Measurements from ENCODE around the gene DIP2A. TPM values are rescaled to one million over a fixed set of nuclear protein-coding genes. Genes with fewer than 3 reads are reported as not detected.

DIP2A gene
- total RNA-seq, 1 donor from 2014 or later = 27.9 TPM

GRCh38 chr21:46426313-46427046 lies 32.2 kb upstream of the DIP2A start:
- H3K9me3 Mint-ChIP-seq (ENCODE audit: low read depth) = no peaks in the 10 kb centered on the region
- TF ChIP-seq, protein P1, sequence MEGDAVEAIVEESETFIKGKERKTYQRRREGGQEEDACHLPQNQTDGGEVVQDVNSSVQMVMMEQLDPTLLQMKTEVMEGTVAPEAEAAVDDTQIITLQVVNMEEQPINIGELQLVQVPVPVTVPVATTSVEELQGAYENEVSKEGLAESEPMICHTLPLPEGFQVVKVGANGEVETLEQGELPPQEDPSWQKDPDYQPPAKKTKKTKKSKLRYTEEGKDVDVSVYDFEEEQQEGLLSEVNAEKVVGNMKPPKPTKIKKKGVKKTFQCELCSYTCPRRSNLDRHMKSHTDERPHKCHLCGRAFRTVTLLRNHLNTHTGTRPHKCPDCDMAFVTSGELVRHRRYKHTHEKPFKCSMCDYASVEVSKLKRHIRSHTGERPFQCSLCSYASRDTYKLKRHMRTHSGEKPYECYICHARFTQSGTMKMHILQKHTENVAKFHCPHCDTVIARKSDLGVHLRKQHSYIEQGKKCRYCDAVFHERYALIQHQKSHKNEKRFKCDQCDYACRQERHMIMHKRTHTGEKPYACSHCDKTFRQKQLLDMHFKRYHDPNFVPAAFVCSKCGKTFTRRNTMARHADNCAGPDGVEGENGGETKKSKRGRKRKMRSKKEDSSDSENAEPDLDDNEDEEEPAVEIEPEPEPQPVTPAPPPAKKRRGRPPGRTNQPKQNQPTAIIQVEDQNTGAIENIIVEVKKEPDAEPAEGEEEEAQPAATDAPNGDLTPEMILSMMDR (IDR thresholded peaks at IDR 0.05) = no peak
- no peak overlapping the region for H3K27ac Mint-ChIP-seq (ENCODE audit: unreplicated experiment)
- no peak overlapping the region for H3K4me3 Mint-ChIP-seq (ENCODE audit: unreplicated experiment)
- H3K36me3 Mint-ChIP-seq (ENCODE audit: low read depth) = peaks cover 6% of the 10 kb centered on the region
- H3K27me3 Mint-ChIP-seq (ENCODE audit: low read depth) = no peaks in the 10 kb centered on the region
- no peaks in the 10 kb centered on the region for H3K4me1 Mint-ChIP-seq (ENCODE audit: low read depth)
- DNase-seq (ENCODE audit: low spot score) = peak; percentile 86

DNA sequence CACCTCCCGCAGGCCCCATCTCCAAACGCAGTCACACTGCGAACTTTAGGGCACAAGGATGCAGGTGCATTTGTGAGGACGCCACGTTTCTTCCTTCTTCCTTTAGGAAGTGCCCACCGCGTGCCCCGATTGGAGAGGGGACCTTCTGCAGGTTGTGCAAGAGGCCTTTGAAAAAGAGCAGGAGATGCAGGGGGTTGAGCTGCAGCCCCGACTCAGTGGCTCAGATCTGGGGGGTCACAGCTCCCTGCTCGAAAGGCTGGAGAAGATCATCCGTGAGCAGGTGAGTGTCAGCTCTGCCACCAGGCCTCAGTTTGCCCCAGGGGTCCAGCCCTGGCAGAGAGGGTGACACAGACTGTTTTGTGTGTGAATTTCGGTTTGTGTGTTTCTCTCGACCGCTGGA lies 31.2 kb upstream of the DIP2A start:
- TF ChIP-seq, protein P1 (IDR thresholded peaks at IDR 0.05) = no peak
- Mint-ChIP-seq H3K4me1 (ENCODE audit: low read depth) (no peaks in the 10 kb centered on the region), H3K9me3 (ENCODE audit: low read depth) (no peaks in the 10 kb centered on the region), H3K4me3 (ENCODE audit: unreplicated experiment) (no peak overlapping the region), H3K27ac (ENCODE audit: unreplicated experiment) (no peak overlapping the region), H3K36me3 (ENCODE audit: low read depth) (peaks cover 15% of the 10 kb centered on the region), H3K27me3 (ENCODE audit: low read depth) (no peaks in the 10 kb centered on the region)
- peak; percentile 53 for DNase-seq (ENCODE audit: low spot score)

DNA sequence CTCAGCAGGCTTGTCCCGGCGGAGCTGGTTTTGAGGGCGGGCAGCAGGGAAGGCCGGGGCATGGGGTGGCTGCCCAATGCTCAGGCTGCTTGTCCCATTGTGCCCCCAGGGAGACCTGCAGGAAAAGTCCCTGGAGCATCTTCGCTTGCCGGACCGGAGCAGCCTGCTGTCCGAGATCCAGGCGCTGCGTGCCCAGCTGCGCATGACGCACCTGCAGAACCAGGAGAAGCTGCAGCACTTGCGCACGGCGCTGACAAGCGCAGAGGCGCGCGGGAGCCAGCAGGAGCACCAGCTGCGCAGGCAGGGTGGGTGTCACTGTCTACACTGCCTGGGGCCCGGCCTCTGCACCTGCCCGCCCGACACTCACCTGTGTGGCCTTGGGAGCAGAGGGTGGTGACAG lies 30.4 kb upstream of the DIP2A start:
- Mint-ChIP-seq H3K4me1 (ENCODE audit: low read depth) (no peaks in the 10 kb centered on the region), H3K36me3 (ENCODE audit: low read depth) (peaks cover 15% of the 10 kb centered on the region), H3K9me3 (ENCODE audit: low read depth) (no peaks in the 10 kb centered on the region), H3K4me3 (ENCODE audit: unreplicated experiment) (no peak overlapping the region), H3K27me3 (ENCODE audit: low read depth) (no peaks in the 10 kb centered on the region), H3K27ac (ENCODE audit: unreplicated experiment) (no peak overlapping the region)
- TF ChIP-seq, protein P1 (IDR thresholded peaks at IDR 0.05) = no peak
- peak; percentile 88 for DNase-seq (ENCODE audit: low spot score)

GRCh38 chr21:46428987-46429710 lies 29.5 kb upstream of the DIP2A start:
- Mint-ChIP-seq H3K4me3 (ENCODE audit: unreplicated experiment) (no peak overlapping the region), H3K9me3 (ENCODE audit: low read depth) (no peaks in the 10 kb centered on the region), H3K36me3 (ENCODE audit: low read depth) (peaks cover 15% of the 10 kb centered on the region), H3K4me1 (ENCODE audit: low read depth) (no peaks in the 10 kb centered on the region), H3K27ac (ENCODE audit: unreplicated experiment) (no peak overlapping the region), H3K27me3 (ENCODE audit: low read depth) (no peaks in the 10 kb centered on the region)
- peak; percentile 68 for DNase-seq (ENCODE audit: low spot score)
- TF ChIP-seq, protein P1 (IDR thresholded peaks at IDR 0.05) = no peak

- H3K9me3 Mint-ChIP-seq (ENCODE audit: low read depth) = no peaks in the 10 kb centered on the region
- H3K27ac Mint-ChIP-seq (ENCODE audit: unreplicated experiment) = no peak overlapping the region
- peak; percentile 83 for DNase-seq (ENCODE audit: low spot score)
- H3K36me3 Mint-ChIP-seq (ENCODE audit: low read depth) = peaks cover 18% of the 10 kb centered on the region
- TF ChIP-seq, protein P1 (IDR thresholded peaks at IDR 0.05) = no peak
- no peaks in the 10 kb centered on the region for H3K27me3 Mint-ChIP-seq (ENCODE audit: low read depth)
- no peaks in the 10 kb centered on the region for H3K4me1 Mint-ChIP-seq (ENCODE audit: low read depth)
- H3K4me3 Mint-ChIP-seq (ENCODE audit: unreplicated experiment) = no peak overlapping the region
Observed at GRCh38 chr21:46429754-46430681, 28.7 kb upstream of the DIP2A start.

Measured in chondrocyte (in vitro differentiated cells).